IMR-90 (cell line): ENCODE results near the gene ZNF670. TPM values are rescaled to one million over a fixed set of nuclear protein-coding genes. Genes with fewer than 3 reads are reported as not detected.

ENCODE experiments used
- ATAC-seq: fragments of 200-7000 bp; cut with Tn5 transposase; 2 replicates; pipeline ENCODE4 v1.9.1; 2020; ENCODE audit warnings: low read depth, mild to moderate bottlenecking, moderate library complexity
- BruUV-seq: library from RNA; stranded (reverse); fragments of 400-500 nt; replicated peaks from 2 replicates; lab custom pipeline; 2021; lab: Mats Ljungman, UMichigan
- CTCF ChIA-PET: fragments of 300-600 bp; formaldehyde crosslinking; extraction: SDS; loops from one replicate; lab custom pipeline; 2021; ENCODE audit warnings: antibody characterized with exemption; lab: Yijun Ruan, JAX
- POLR2A ChIA-PET: fragments of 300-600 bp; sonication (Branson Sonifier 250); formaldehyde crosslinking; loops from one replicate; lab custom pipeline; 2022; ENCODE audit warnings: antibody characterized with exemption; ENCODE audit not compliant: unreplicated experiment; lab: Charles Lee
- DNase-seq: peaks from one replicate; pipeline ENCODE4 v3.0.0; 2013
- H2AFZ ChIP-seq: replicated peaks from 2 replicates; pipeline ENCODE3; 2013; ENCODE audit warnings: low read length, mild to moderate bottlenecking; ENCODE audit not compliant: poor library complexity
- H2AK5ac ChIP-seq: 2 replicates; pipeline ENCODE4 v1.6.1; 2013; ENCODE audit warnings: low read depth, low read length, inconsistent platforms
- H2AK9ac ChIP-seq: replicated peaks from 2 replicates; pipeline ENCODE3; 2013; ENCODE audit warnings: mild to moderate bottlenecking, low read depth, low read length, moderate library complexity; ENCODE audit not compliant: poor library complexity
- H2BK120ac ChIP-seq: 2 replicates; pipeline ENCODE4 v1.6.1; 2013; ENCODE audit warnings: low read depth, low read length, inconsistent platforms
- H2BK15ac ChIP-seq: 3 replicates; pipeline ENCODE4 v1.6.1; 2013; ENCODE audit warnings: low read depth, low read length, inconsistent platforms
- H2BK20ac ChIP-seq: 2 replicates; pipeline ENCODE4 v1.6.1; 2013; ENCODE audit warnings: low read depth, mild to moderate bottlenecking, inconsistent platforms, low read length, moderate library complexity
- H2BK5ac ChIP-seq: 2 replicates; pipeline ENCODE4 v1.6.1; 2013; ENCODE audit warnings: mild to moderate bottlenecking, low read depth, low read length, inconsistent platforms; ENCODE audit not compliant: poor library complexity, severe bottlenecking
- H3K14ac ChIP-seq: replicated peaks from 2 replicates; pipeline ENCODE4 v1.6.1; 2013; ENCODE audit warnings: low read depth, low read length, inconsistent platforms
- H3K18ac ChIP-seq: 2 replicates; pipeline ENCODE4 v1.6.1; 2013; ENCODE audit warnings: low read depth, low read length, control low read depth
- H3K23ac ChIP-seq: 2 replicates; pipeline ENCODE4 v1.6.1; 2013; ENCODE audit warnings: low read depth, low read length, inconsistent platforms
- H3K27ac ChIP-seq: 2 replicates; pipeline ENCODE4 v1.5.1; 2013; ENCODE audit warnings: mild to moderate bottlenecking, control low read depth, low read length; ENCODE audit not compliant: insufficient read depth
- H3K27me3 ChIP-seq: 2 replicates; pipeline ENCODE4 v1.6.1; 2013; ENCODE audit warnings: low read length; ENCODE audit not compliant: control insufficient read depth, insufficient read depth
- H3K36me3 ChIP-seq: 2 replicates; pipeline ENCODE4 v1.6.1; 2013; ENCODE audit warnings: low read length, mixed read lengths; ENCODE audit not compliant: control insufficient read depth, insufficient read depth
- H3K4ac ChIP-seq: 2 replicates; pipeline ENCODE4 v1.6.1; 2013; ENCODE audit warnings: low read depth, low read length, inconsistent platforms
- H3K4me1 ChIP-seq: 2 replicates; pipeline ENCODE4 v1.6.1; 2013; ENCODE audit warnings: low read length, mixed read lengths; ENCODE audit not compliant: control insufficient read depth, insufficient read depth
- H3K4me2 ChIP-seq: 2 replicates; pipeline ENCODE4 v1.6.1; 2013; ENCODE audit warnings: low read depth, mild to moderate bottlenecking, control low read depth, low read length, moderate library complexity
- H3K4me3 ChIP-seq: 2 replicates; pipeline ENCODE4 v1.5.1; 2013; ENCODE audit warnings: low read depth, mild to moderate bottlenecking, control low read depth, low read length, moderate library complexity; ENCODE audit not compliant: insufficient read depth
- H3K56ac ChIP-seq: 2 replicates; pipeline ENCODE4 v1.6.1; 2013; ENCODE audit warnings: low read length, inconsistent platforms; ENCODE audit not compliant: insufficient read depth; ENCODE audit errors: extremely low read depth
- H3K79me1 ChIP-seq, 2 experiments: 2 replicates each; pipeline ENCODE4 v1.6.1; 2013; ENCODE audit warnings: low read length in 2 of 2, inconsistent platforms in 1 of 2, low read depth in 1 of 2
- H3K9ac ChIP-seq: 2 replicates; pipeline ENCODE4 v1.6.1; 2013; ENCODE audit warnings: low read depth, low read length, control low read depth
- H3K9me1 ChIP-seq: 2 replicates; pipeline ENCODE4 v1.6.1; 2013; ENCODE audit warnings: low read length, inconsistent platforms; ENCODE audit not compliant: insufficient read depth
- H3K9me3 ChIP-seq: 2 replicates; pipeline ENCODE4 v1.6.1; 2013; ENCODE audit warnings: low read length; ENCODE audit not compliant: control insufficient read depth, insufficient read depth
- H4K20me1 ChIP-seq: 2 replicates; pipeline ENCODE4 v1.6.1; 2013; ENCODE audit warnings: low read length, inconsistent platforms; ENCODE audit not compliant: insufficient read depth
- H4K5ac ChIP-seq: 2 replicates; pipeline ENCODE4 v1.6.1; 2013; ENCODE audit warnings: mild to moderate bottlenecking, low read depth, low read length, control low read depth
- H4K8ac ChIP-seq, 2 experiments: 2 replicates each; pipeline ENCODE4 v1.6.1; 2013; ENCODE audit warnings: low read depth in 2 of 2, low read length in 2 of 2, control low read depth in 1 of 2, inconsistent platforms in 1 of 2
- H4K91ac ChIP-seq: 2 replicates; pipeline ENCODE4 v1.6.1; 2013; ENCODE audit warnings: low read depth, low read length, inconsistent platforms; ENCODE audit not compliant: insufficient read depth
- BHLHE40 ChIP-seq: fragments of 150-350 bp; IDR thresholded peaks from 2 replicates; pipeline ENCODE4 v1.6.1; 2016; ENCODE audit warnings: mild to moderate bottlenecking, low read depth, low read length
- CHD1 ChIP-seq: IDR thresholded peaks from 2 replicates; pipeline ENCODE4 v1.6.1; 2012; ENCODE audit warnings: low read depth, low read length, improper control_type of control experiment
- FOS ChIP-seq: fragments of 150-350 bp; IDR thresholded peaks from 2 replicates; pipeline ENCODE4 v1.6.1; 2016; ENCODE audit warnings: low read depth, low read length
- MAFK ChIP-seq: IDR thresholded peaks from 2 replicates; pipeline ENCODE4 v1.6.1; 2012; ENCODE audit warnings: low read depth, low read length, improper control_type of control experiment
- MAZ ChIP-seq: IDR thresholded peaks from 2 replicates; pipeline ENCODE4 v1.6.1; 2012; ENCODE audit warnings: low read depth, mild to moderate bottlenecking, low read length, improper control_type of control experiment, moderate library complexity, borderline replicate concordance
- NFE2L2 ChIP-seq: fragments of 150-350 bp; IDR thresholded peaks from 2 replicates; pipeline ENCODE4 v1.6.1; 2016; ENCODE audit warnings: low read depth, mild to moderate bottlenecking, low read length
- POLR2A ChIP-seq: IDR thresholded peaks from 2 replicates; pipeline ENCODE4 v1.6.1; 2012; ENCODE audit warnings: mild to moderate bottlenecking, low read depth, low read length
- RAD21 ChIP-seq: IDR thresholded peaks from 2 replicates; pipeline ENCODE4 v1.6.1; 2012; ENCODE audit warnings: low read length, improper control_type of control experiment
- RFX5 ChIP-seq: IDR thresholded peaks from 2 replicates; pipeline ENCODE4 v1.8.0; 2012; ENCODE audit warnings: low read depth, mild to moderate bottlenecking, low read length, moderate library complexity
- SMC3 ChIP-seq: fragments of 150-350 bp; IDR thresholded peaks from 2 replicates; pipeline ENCODE4 v1.6.1; 2016; ENCODE audit warnings: low read depth, mild to moderate bottlenecking, antibody characterized with exemption, low read length, moderate library complexity
- USF2 ChIP-seq: fragments of 150-350 bp; IDR thresholded peaks from 2 replicates; pipeline ENCODE4 v1.6.1; 2017; ENCODE audit warnings: mild to moderate bottlenecking, antibody characterized with exemption, low read length, low read depth
- WGBS, 2 experiments: methylation state at CpG; one replicate each; pipeline versions ENCODE4 v1.1.5 to v1.1.7; 2013; ENCODE audit warnings: missing lambda C conversion rate in 2 of 2; ENCODE audit not compliant: insufficient read length in 1 of 2; ENCODE audit errors: extremely low coverage in 2 of 2; 5-methylcytosine and 5-hydroxymethylcytosine counted together
- dilution Hi-C: fragments of 300-500 bp; cut with HindIII; formaldehyde crosslinking; loops from one replicate; pipeline ENCODE4 v1.14.3; 2018; ENCODE audit warnings: low sequenced_read_pairs; ENCODE audit not compliant: unreplicated experiment
- in situ Hi-C: fragments of 300-500 bp; cut with MboI; formaldehyde crosslinking; loops from 3 replicates; pipeline ENCODE4 v1.14.3; 2019; ENCODE audit warnings: low sequenced_read_pairs, inconsistent platforms, mixed read lengths
- intact Hi-C: fragments of 100-400 bp; cut with micrococcal nuclease; formaldehyde crosslinking; loops from 2 replicates; pipeline ENCODE4 v1.10.0; 2022
- polyA plus RNA-seq, 3 experiments: library from polyadenylated mRNA; depleted of rRNA; stranded (reverse); fragments of >200 nt; gene quantifications; 2 replicates each; pipeline ENCODE4 v1.2.3, GENCODE V29; 2012; ENCODE audit warnings: low replicate concordance in 1 of 3
- total RNA-seq: library from RNA; depleted of rRNA; stranded (reverse); fragments of >200 nt; gene quantifications from 2 replicates; pipeline ENCODE4 v1.2.3, GENCODE V29; 2012
- TF ChIP-seq, protein P1 (sequence below): fragments of 150-350 bp; IDR thresholded peaks from 2 replicates; pipeline ENCODE4 v1.6.1; 2016; ENCODE audit warnings: low read depth, mild to moderate bottlenecking, low read length, moderate library complexity, borderline replicate concordance
- TF ChIP-seq, protein P2 (sequence below): conservative IDR thresholded peaks from 2 replicates; pipeline ENCODE4 v1.5.1; 2012; ENCODE audit warnings: mild to moderate bottlenecking, low read depth, low read length, improper control_type of control experiment

The ZNF670 gene
- total and polyA plus RNA-seq, 2 of the 4 experiments (the other 2 are of a cell fraction) = 1.8 to 4.5 TPM

GRCh38 chr1:247096544-247096943, 17.9 kb upstream of the ZNF670 start:
- no peak overlapping the region for H3K4me3 ChIP-seq
- H3K27me3 ChIP-seq = no peaks in the 10 kb centered on the region
- H2AK9ac ChIP-seq = no peak overlapping the region
- TF ChIP-seq BHLHE40 (no peak), RFX5 (no peak), MAFK (no peak), SMC3 (no peak), USF2 (no peak), POLR2A (no peak), CHD1 (no peak), MAZ (no peak), FOS (no peak), RAD21 (no peak), NFE2L2 (no peak)
- TF ChIP-seq, protein P1, sequence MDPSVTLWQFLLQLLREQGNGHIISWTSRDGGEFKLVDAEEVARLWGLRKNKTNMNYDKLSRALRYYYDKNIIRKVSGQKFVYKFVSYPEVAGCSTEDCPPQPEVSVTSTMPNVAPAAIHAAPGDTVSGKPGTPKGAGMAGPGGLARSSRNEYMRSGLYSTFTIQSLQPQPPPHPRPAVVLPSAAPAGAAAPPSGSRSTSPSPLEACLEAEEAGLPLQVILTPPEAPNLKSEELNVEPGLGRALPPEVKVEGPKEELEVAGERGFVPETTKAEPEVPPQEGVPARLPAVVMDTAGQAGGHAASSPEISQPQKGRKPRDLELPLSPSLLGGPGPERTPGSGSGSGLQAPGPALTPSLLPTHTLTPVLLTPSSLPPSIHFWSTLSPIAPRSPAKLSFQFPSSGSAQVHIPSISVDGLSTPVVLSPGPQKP = no peak
- TF ChIP-seq, protein P2, sequence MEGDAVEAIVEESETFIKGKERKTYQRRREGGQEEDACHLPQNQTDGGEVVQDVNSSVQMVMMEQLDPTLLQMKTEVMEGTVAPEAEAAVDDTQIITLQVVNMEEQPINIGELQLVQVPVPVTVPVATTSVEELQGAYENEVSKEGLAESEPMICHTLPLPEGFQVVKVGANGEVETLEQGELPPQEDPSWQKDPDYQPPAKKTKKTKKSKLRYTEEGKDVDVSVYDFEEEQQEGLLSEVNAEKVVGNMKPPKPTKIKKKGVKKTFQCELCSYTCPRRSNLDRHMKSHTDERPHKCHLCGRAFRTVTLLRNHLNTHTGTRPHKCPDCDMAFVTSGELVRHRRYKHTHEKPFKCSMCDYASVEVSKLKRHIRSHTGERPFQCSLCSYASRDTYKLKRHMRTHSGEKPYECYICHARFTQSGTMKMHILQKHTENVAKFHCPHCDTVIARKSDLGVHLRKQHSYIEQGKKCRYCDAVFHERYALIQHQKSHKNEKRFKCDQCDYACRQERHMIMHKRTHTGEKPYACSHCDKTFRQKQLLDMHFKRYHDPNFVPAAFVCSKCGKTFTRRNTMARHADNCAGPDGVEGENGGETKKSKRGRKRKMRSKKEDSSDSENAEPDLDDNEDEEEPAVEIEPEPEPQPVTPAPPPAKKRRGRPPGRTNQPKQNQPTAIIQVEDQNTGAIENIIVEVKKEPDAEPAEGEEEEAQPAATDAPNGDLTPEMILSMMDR = no peak
- CTCF ChIA-PET = no interaction called here
- no peak overlapping the region for H3K14ac ChIP-seq
- in situ Hi-C loops (no loop called here), intact Hi-C loops (no loop called here), dilution Hi-C loops (no loop called here)
- H3K18ac ChIP-seq = no peak overlapping the region
- H2AFZ ChIP-seq = no peak overlapping the region
- peaks cover 4 to 10% of the 10 kb centered on the region in 2 experiments; a peak in 3 of 4 replicates for H3K79me1 ChIP-seq
- DNase-seq (no peak), ATAC-seq (no peak)
- peaks cover 19% of the 10 kb centered on the region for H3K36me3 ChIP-seq
- H2BK120ac ChIP-seq = no peak overlapping the region
- no peak overlapping the region for H2BK5ac ChIP-seq
- H3K9me1 ChIP-seq = no peaks in the 10 kb centered on the region
- H3K23ac ChIP-seq = no peak overlapping the region
- POLR2A ChIA-PET = no interaction called here
- peaks cover 30% of the 10 kb centered on the region for H3K9me3 ChIP-seq
- H3K9ac ChIP-seq = no peak overlapping the region
- H4K8ac ChIP-seq = no peak overlapping the region
- no peak overlapping the region for H3K56ac ChIP-seq
- WGBS, 2 experiments = 80% methylated on average over 2 of the region's 5 CpGs; no CpG with 5 or more reads in 1 of the 2 experiments
- H2AK5ac ChIP-seq = no peak overlapping the region
- no peak overlapping the region for H4K5ac ChIP-seq
- no peak overlapping the region for H2BK20ac ChIP-seq
- no peak overlapping the region for H4K91ac ChIP-seq
- H3K4me1 ChIP-seq = no peaks in the 10 kb centered on the region
- H3K4me2 ChIP-seq = no peak overlapping the region
- no peak overlapping the region for H2BK15ac ChIP-seq
- no TSS peak for BruUV-seq
- H4K20me1 ChIP-seq = no peaks in the 10 kb centered on the region
- H3K4ac ChIP-seq = no peak overlapping the region
- no peak overlapping the region for H3K27ac ChIP-seq
